GM12865 (cell line): ENCODE measurements around the gene VARS1.
"Not testable (repeated sequence)": the region's sequence is repeated elsewhere in the genome, so short reads cannot be mapped to it uniquely, and the experiment has no call there.

Experiments used
- DNase-seq: peaks from one replicate; pipeline ENCODE4 v3.0.0; 2010; ENCODE audit warnings: low read depth
- H3K4me3 ChIP-seq: 2 replicates; pipeline ENCODE4 v1.5.1; 2011; ENCODE audit warnings: mild to moderate bottlenecking, low read depth, low read length, control low read depth
- TF ChIP-seq, protein P1 (sequence below): IDR thresholded peaks from 2 replicates; pipeline ENCODE4 v1.5.1; 2011; ENCODE audit warnings: low read length, control low read depth, low read depth, inconsistent platforms; ENCODE audit not compliant: insufficient read depth; ENCODE audit errors: missing control alignments

VARS1 gene

DNA sequence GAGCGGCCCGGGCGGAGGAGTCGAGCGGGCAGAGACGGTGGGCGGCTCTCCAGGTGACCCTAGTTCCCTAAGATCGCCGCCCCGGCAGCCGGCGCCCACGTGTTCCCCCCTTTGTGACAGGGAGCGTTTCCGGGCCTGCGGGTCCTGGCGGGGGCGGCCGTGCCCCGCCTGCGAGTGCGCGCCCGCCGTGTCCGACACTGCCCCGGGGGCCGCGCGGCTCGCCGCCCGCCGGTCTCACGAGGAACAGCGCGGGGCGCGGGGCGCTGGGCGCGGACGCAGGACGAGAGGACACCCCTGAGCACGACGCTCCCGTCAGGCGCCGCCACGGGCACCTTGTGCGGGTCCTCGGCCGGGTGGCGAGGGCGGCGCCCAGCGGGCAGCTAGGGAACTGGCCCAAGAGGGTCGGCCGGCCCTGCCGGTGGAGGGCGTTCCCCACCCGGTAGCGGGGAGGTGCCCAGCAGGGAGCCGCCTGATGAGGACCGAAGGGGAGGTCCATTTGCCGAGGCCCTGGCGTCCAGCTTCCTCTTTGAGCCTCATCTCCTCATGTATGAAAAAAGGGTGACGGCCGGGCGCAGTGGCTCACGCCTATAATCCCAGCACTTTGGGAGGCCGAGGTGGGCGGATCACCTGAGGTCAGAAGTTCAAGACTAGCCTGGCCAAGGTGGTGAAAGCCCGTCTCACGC, at the start of gene VARS1:
VARS1 (minus strand) TSS at position 137 of the 683 bp plus-strand sequence. CDS start 535 bp downstream, outside the sequence.
- peak within 1 kb of the TSS; percentile 95 for H3K4me3 ChIP-seq
- TF ChIP-seq, protein P1, sequence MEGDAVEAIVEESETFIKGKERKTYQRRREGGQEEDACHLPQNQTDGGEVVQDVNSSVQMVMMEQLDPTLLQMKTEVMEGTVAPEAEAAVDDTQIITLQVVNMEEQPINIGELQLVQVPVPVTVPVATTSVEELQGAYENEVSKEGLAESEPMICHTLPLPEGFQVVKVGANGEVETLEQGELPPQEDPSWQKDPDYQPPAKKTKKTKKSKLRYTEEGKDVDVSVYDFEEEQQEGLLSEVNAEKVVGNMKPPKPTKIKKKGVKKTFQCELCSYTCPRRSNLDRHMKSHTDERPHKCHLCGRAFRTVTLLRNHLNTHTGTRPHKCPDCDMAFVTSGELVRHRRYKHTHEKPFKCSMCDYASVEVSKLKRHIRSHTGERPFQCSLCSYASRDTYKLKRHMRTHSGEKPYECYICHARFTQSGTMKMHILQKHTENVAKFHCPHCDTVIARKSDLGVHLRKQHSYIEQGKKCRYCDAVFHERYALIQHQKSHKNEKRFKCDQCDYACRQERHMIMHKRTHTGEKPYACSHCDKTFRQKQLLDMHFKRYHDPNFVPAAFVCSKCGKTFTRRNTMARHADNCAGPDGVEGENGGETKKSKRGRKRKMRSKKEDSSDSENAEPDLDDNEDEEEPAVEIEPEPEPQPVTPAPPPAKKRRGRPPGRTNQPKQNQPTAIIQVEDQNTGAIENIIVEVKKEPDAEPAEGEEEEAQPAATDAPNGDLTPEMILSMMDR, result peak; percentile 85
- DNase-seq, result peak; percentile 96

DNA sequence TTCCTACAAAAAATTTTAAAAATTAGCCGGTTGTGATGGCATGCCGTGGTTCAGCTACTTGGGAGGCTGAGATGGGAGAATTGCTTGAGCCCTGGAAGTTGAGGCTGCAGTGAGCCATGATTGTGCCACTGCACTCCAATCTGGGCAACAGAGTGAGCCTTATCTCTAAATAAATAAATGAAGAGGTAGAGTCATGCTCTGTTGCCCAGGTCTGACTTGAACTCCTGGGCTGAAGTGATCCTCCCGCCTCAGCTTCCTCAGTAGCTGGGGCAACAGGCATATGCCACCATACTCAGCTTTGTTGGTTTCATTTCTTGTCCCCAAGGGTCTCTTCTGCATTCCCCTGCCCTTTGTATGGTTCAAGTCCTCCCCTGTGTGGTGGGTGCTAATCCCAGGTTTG, 49.0 kb upstream of the VARS1 start:
- no peak overlapping the region for H3K4me3 ChIP-seq
- DNase-seq, result no peak
- TF ChIP-seq, protein P1, result no peak

DNA sequence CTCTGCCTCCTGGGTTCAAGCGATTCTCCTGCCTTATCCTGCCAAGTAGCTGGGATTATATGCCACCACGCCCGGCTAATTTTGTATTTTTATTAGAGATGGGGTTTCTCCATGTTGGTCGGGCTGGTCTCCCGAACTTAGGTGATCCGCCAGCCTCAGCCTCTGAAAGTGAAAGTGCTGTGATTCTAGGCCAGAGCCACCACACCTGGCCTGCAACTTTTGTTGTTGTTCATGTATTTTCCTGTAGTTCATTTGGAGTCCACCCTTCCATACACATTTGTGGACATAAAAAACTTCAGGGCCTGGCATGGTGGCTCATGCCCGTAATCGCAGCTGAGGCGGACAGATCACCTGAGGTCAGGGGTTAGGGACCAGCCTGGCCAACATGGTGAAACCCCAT, 46.5 kb upstream of the VARS1 start:
- no peak overlapping the region for H3K4me3 ChIP-seq
- peak; percentile 59 for DNase-seq
- TF ChIP-seq, protein P1, result no peak

DNA sequence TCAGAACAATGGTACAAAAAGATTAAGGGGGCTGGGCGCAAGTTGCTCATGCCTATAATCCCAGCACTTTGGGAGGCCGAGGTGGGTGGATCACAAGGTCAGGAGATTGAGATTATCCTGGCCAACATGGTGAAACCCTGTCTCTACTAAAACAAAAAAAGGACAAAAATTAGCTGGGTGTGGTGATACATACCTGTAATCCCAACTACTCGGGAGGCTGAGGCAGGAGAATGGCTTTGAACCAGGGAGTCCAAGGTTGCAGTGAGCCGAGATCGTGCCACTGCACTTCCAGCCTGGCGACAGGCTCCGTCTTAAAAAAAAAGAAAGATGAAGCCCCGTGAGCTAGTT, 44.2 kb upstream of the VARS1 start:
- DNase-seq, H3K4me3 ChIP-seq: not testable (repeated sequence)

DNA sequence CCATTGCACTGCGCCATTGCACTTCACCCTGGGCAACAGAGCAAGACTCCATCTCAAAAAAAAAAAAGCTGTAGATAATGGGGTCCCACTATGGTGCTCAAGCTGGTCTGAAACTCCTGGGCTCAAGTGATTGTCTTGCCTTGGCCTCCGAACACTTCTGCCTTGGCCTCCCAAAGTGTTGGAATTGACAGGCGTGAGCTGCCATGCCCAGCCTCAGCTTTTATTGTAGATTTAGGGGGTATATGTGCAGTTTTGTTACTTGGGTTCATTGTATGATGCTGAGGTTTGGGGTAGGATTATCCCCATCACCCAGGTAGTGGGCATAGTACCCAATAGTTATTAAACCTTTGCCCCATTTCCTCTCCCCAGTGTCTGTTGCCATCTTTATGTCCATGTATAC, 43.4 kb upstream of the VARS1 start:
- TF ChIP-seq, protein P1, result no peak
- no peak for DNase-seq
- peak overlapping the region; percentile 76; the same call in 1 of the 2 replicates for H3K4me3 ChIP-seq

DNA sequence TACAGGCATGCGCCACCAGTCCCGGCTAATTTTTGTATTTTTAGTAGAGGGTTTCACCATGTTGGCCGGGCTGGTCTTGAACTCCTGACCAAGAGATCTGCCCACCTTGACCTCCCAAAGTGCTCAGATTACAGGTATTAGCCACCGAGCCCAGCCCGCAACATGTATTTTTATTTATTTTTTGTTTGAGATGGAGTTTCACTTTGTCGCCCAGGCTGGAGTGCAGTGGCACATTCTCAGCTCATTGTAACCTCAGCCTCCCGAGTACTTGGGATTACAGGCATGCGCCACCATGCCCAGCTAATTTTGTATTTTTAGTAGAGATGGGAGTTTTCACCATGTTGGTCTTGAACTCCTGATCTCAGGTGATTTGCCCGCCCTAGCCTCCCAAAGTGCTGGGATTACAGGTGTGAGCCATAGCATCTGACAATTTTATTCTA, 42.6 kb upstream of the VARS1 start:
- not testable (repeated sequence) for DNase-seq
- peak overlapping the region; percentile 76 for H3K4me3 ChIP-seq

DNA sequence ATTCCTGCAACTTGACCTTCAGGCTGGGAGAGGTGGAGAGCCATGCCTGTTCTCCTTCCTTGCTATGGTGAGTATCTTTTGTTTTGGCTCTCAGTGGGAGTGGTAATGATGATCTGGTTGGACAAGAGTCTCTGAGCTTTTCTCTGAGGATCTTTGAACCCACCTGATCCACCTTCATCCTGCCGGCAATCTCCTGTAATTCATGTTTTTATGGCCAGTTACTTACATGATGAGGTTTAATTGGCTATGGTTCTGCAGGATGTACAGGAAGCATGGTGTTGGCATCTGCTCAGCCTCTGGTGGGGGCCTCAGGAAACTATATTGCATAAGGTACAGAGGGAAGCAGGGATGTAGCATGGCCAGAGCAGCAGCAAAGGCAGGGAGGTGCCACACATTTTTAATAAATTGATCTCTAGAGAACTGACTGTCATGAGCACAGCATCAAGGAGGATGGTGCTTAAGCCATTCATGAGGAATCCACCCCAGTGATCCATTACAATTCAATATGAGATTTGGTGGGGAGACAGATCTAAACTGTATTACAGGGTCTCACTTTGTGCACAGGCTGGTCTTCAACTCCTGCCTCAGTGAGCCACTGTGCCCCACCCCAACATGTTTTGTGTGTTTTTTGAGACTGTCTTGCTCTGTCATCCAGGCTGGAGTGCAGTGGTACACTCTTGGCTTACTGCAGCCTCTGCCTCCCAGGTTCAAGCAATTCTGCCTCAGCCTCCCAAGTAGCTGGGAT, 42.0 kb upstream of the VARS1 start:
- H3K4me3 ChIP-seq, result peak overlapping the region; percentile 76
- DNase-seq, result no peak
- TF ChIP-seq, protein P1, result no peak
